ENCODE results near the gene DEPDC1B.

DNA sequence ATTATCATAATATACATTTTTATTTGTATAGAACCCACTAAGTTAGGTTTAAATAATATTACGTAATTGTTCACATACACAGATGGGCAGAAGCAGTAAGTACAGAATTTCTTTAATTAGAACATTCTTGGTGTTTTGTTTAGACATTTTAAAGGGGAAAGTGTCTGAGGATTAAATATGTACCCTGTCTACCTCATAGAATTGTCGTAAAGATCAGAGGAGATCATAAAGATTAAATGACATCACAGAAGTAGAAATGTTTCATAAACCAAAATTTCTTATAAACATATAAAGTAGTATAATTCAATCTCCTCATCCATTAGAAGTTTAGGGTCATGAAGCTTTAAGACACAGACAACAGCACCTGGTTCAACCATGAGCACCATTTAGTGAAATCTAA lies 20.1 kb downstream of the DEPDC1B start:
- TF ChIP-seq, protein P1, sequence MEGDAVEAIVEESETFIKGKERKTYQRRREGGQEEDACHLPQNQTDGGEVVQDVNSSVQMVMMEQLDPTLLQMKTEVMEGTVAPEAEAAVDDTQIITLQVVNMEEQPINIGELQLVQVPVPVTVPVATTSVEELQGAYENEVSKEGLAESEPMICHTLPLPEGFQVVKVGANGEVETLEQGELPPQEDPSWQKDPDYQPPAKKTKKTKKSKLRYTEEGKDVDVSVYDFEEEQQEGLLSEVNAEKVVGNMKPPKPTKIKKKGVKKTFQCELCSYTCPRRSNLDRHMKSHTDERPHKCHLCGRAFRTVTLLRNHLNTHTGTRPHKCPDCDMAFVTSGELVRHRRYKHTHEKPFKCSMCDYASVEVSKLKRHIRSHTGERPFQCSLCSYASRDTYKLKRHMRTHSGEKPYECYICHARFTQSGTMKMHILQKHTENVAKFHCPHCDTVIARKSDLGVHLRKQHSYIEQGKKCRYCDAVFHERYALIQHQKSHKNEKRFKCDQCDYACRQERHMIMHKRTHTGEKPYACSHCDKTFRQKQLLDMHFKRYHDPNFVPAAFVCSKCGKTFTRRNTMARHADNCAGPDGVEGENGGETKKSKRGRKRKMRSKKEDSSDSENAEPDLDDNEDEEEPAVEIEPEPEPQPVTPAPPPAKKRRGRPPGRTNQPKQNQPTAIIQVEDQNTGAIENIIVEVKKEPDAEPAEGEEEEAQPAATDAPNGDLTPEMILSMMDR (IDR thresholded peaks at IDR 0.05; ENCODE audit: poor library complexity), result no peak
- TF ChIP-seq EZH2 (IDR thresholded peaks at IDR 0.05; ENCODE audit: borderline replicate concordance), result no peak

Measured in hepatocyte (in vitro differentiated cells).